HEK293 (cell line): Measurements from ENCODE around the gene AGPAT4.

Experiments
- CTCF ChIA-PET: fragments of 350-600 bp; formaldehyde crosslinking; extraction: SDS; loops from one replicate; lab custom pipeline; 2021; ENCODE audit warnings: antibody characterized with exemption; lab: Yijun Ruan, JAX
- POLR2A ChIA-PET: fragments of 300-600 bp; formaldehyde crosslinking; extraction: SDS; loops from one replicate; lab custom pipeline; 2020; ENCODE audit warnings: antibody characterized with exemption, inconsistent platforms; lab: Yijun Ruan, JAX
- H3K27ac ChIP-seq: fragments of 200-500 bp; sonication (Bioruptor generic); 2 replicates; pipeline ENCODE4 v1.5.1; 2014; ENCODE audit warnings: low read depth, low read length, control low read depth, inconsistent platforms; ENCODE audit errors: extremely low read depth
- H3K36me3 ChIP-seq, 2 experiments: fragments of 200-500 bp in 1 of 2; sonication (Bioruptor generic) in 1 of 2; 1 replicate in 1 of 2; 2 replicates in 1 of 2; pipeline ENCODE4 v1.5.1; 2014 to 2017; ENCODE audit warnings: inconsistent platforms in 2 of 2, low read length in 2 of 2; ENCODE audit not compliant: control insufficient read depth in 2 of 2, insufficient read depth in 1 of 2
- H3K4me1 ChIP-seq: fragments of 200-500 bp; sonication (Bioruptor generic); 2 replicates; pipeline ENCODE4 v1.5.1; 2014; ENCODE audit warnings: mild to moderate bottlenecking, low read length, inconsistent platforms; ENCODE audit not compliant: control insufficient read depth, insufficient read depth
- H3K4me3 ChIP-seq: 2 replicates; pipeline ENCODE4 v1.5.1; 2011; ENCODE audit warnings: low read depth, mild to moderate bottlenecking, control low read depth, low read length, moderate library complexity
- H3K9me3 ChIP-seq: fragments of 200-500 bp; sonication (Bioruptor generic); 2 replicates; pipeline ENCODE4 v1.5.1; 2014; ENCODE audit warnings: low read depth, low read length, inconsistent platforms; ENCODE audit not compliant: control insufficient read depth, insufficient read depth
- BCL11B ChIP-seq: fragments of 450-650 bp; formaldehyde crosslinking; IDR thresholded peaks from 2 replicates; pipeline ENCODE4 v1.5.1; 2016; ENCODE audit warnings: low read depth, missing biosample characterization, missing genetic modification characterization
- IKZF3 ChIP-seq: fragments of 450-650 bp; IDR thresholded peaks from 2 replicates; pipeline ENCODE4 v1.5.0; 2018; ENCODE audit warnings: missing biosample characterization, mild to moderate bottlenecking, missing genetic modification characterization, moderate library complexity
- KLF16 ChIP-seq: fragments of 450-650 bp; formaldehyde crosslinking; IDR thresholded peaks from 2 replicates; pipeline ENCODE4 v1.5.1; 2017; ENCODE audit warnings: missing biosample characterization, missing genetic modification characterization
- KLF8 ChIP-seq: fragments of 450-650 bp; formaldehyde crosslinking; IDR thresholded peaks from 2 replicates; pipeline ENCODE4 v1.5.1; 2016; ENCODE audit warnings: missing biosample characterization, missing genetic modification characterization
- MZF1 ChIP-seq: fragments of 450-650 bp; formaldehyde crosslinking; IDR thresholded peaks from 2 replicates; pipeline ENCODE4 v1.5.1; 2017; ENCODE audit warnings: missing biosample characterization, missing genetic modification characterization, borderline replicate concordance
- SETDB1 ChIP-seq: IDR thresholded peaks from one replicate; pipeline ENCODE4 v1.6.1; 2017; ENCODE audit warnings: mild to moderate bottlenecking, low read length, moderate library complexity, mixed read lengths; ENCODE audit not compliant: insufficient read length
- SP3 ChIP-seq: fragments of 450-650 bp; formaldehyde crosslinking; IDR thresholded peaks from 2 replicates; pipeline ENCODE4 v1.5.1; 2016; ENCODE audit warnings: missing biosample characterization, missing genetic modification characterization
- ZBTB17 ChIP-seq: fragments of 450-650 bp; formaldehyde crosslinking; IDR thresholded peaks from 2 replicates; pipeline ENCODE4 v1.5.1; 2016; ENCODE audit warnings: missing biosample characterization, missing genetic modification characterization
- ZBTB21 ChIP-seq: fragments of 450-650 bp; formaldehyde crosslinking; IDR thresholded peaks from 2 replicates; pipeline ENCODE4 v1.5.1; 2017; ENCODE audit warnings: missing biosample characterization, missing genetic modification characterization
- ZNF138 ChIP-seq: fragments of 450-650 bp; formaldehyde crosslinking; IDR thresholded peaks from 2 replicates; pipeline ENCODE4 v1.5.1; 2016; ENCODE audit warnings: missing biosample characterization, missing genetic modification characterization, borderline replicate concordance
- ZNF146 ChIP-seq: fragments of 450-650 bp; formaldehyde crosslinking; IDR thresholded peaks from 2 replicates; pipeline ENCODE4 v1.5.1; 2016; ENCODE audit warnings: missing biosample characterization, missing genetic modification characterization
- ZNF184 ChIP-seq: fragments of 450-650 bp; IDR thresholded peaks from 2 replicates; pipeline ENCODE4 v1.5.1; 2018; ENCODE audit warnings: missing biosample characterization, mild to moderate bottlenecking, missing genetic modification characterization
- ZNF19 ChIP-seq: fragments of 450-650 bp; formaldehyde crosslinking; IDR thresholded peaks from 2 replicates; pipeline ENCODE4; 2016; ENCODE audit warnings: missing biosample characterization, missing genetic modification characterization, low read depth
- ZNF292 ChIP-seq: fragments of 450-650 bp; formaldehyde crosslinking; IDR thresholded peaks from 2 replicates; pipeline ENCODE4 v1.5.1; 2016; ENCODE audit warnings: low read depth, missing biosample characterization, missing genetic modification characterization, borderline replicate concordance
- ZNF324 ChIP-seq: fragments of 450-650 bp; formaldehyde crosslinking; IDR thresholded peaks from 2 replicates; pipeline ENCODE4 v1.5.1; 2016; ENCODE audit warnings: missing biosample characterization, missing genetic modification characterization
- ZNF394 ChIP-seq: fragments of 450-650 bp; formaldehyde crosslinking; IDR thresholded peaks from 2 replicates; pipeline ENCODE4 v1.5.1; 2016; ENCODE audit warnings: missing biosample characterization, missing genetic modification characterization, mild to moderate bottlenecking, moderate library complexity, borderline replicate concordance
- ZNF426 ChIP-seq: fragments of 450-650 bp; formaldehyde crosslinking; IDR thresholded peaks from 2 replicates; pipeline ENCODE4 v1.5.1; 2017; ENCODE audit warnings: missing biosample characterization, missing genetic modification characterization, mild to moderate bottlenecking, inconsistent platforms, moderate library complexity
- ZNF548 ChIP-seq: fragments of 450-650 bp; formaldehyde crosslinking; IDR thresholded peaks from 2 replicates; pipeline ENCODE4 v1.5.1; 2016; ENCODE audit warnings: missing biosample characterization, missing genetic modification characterization
- ZNF585B ChIP-seq: fragments of 450-650 bp; formaldehyde crosslinking; IDR thresholded peaks from 2 replicates; pipeline ENCODE4 v1.5.1; 2016; ENCODE audit warnings: missing biosample characterization, missing genetic modification characterization
- ZNF768 ChIP-seq: fragments of 450-650 bp; formaldehyde crosslinking; IDR thresholded peaks from 2 replicates; pipeline ENCODE4 v1.5.1; 2018; ENCODE audit warnings: missing biosample characterization, mild to moderate bottlenecking, missing genetic modification characterization
- ZNF776 ChIP-seq: fragments of 450-650 bp; formaldehyde crosslinking; IDR thresholded peaks from 2 replicates; pipeline ENCODE4 v1.5.0; 2017; ENCODE audit warnings: missing biosample characterization, missing genetic modification characterization, borderline replicate concordance
- ZNF791 ChIP-seq: fragments of 450-650 bp; formaldehyde crosslinking; IDR thresholded peaks from 2 replicates; pipeline ENCODE4 v1.5.1; 2016; ENCODE audit warnings: missing biosample characterization, missing genetic modification characterization
- ZNF830 ChIP-seq: fragments of 450-650 bp; IDR thresholded peaks from 2 replicates; pipeline ENCODE4 v1.5.0; 2018; ENCODE audit warnings: missing biosample characterization, missing genetic modification characterization, low read depth, mild to moderate bottlenecking, moderate library complexity
- TF ChIP-seq, protein P1 (sequence below): fragments of 450-650 bp; formaldehyde crosslinking; IDR thresholded peaks from 2 replicates; pipeline ENCODE4 v1.5.1; 2016; ENCODE audit warnings: missing biosample characterization, missing genetic modification characterization
- TF ChIP-seq, protein P2 (sequence below): fragments of 450-650 bp; IDR thresholded peaks from 2 replicates; pipeline ENCODE4 v1.5.1; 2018; ENCODE audit warnings: missing biosample characterization, missing genetic modification characterization
- TF ChIP-seq, protein P3 (sequence below): fragments of 450-650 bp; formaldehyde crosslinking; IDR thresholded peaks from 2 replicates; pipeline ENCODE4 v1.5.1; 2016; ENCODE audit warnings: missing biosample characterization, missing genetic modification characterization, low read depth
- TF ChIP-seq, protein P4 (sequence below): fragments of 450-650 bp; formaldehyde crosslinking; IDR thresholded peaks from 2 replicates; pipeline ENCODE4 v1.5.1; 2016; ENCODE audit warnings: missing biosample characterization, missing genetic modification characterization
- TF ChIP-seq, protein P5 (sequence below): fragments of 450-650 bp; formaldehyde crosslinking; IDR thresholded peaks from 2 replicates; pipeline ENCODE4 v1.5.1; 2016; ENCODE audit warnings: missing biosample characterization, missing genetic modification characterization

AGPAT4 gene

DNA sequence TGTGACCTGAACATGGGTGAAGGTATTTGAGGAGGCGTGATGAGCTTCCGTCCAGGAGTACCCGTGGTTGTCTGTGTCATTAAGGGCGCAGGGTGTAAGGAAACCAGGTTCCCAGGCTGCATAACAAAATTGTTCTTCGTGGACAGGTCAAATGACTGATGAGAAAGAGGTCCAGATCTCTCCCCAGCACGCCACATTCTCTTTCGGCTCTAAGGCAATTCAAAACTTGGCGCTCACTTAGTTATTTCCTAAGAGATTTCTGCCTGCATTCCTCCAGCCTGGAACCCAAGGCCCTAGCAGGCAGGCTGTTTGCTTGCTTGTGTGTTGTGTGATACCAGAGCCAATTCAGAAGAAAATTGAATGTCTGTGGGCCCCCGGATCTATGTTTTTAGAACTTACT lies 139.9 kb downstream of the AGPAT4 start (continued):
- no peak for TF ChIP-seq ZNF426
- TF ChIP-seq, protein P1, sequence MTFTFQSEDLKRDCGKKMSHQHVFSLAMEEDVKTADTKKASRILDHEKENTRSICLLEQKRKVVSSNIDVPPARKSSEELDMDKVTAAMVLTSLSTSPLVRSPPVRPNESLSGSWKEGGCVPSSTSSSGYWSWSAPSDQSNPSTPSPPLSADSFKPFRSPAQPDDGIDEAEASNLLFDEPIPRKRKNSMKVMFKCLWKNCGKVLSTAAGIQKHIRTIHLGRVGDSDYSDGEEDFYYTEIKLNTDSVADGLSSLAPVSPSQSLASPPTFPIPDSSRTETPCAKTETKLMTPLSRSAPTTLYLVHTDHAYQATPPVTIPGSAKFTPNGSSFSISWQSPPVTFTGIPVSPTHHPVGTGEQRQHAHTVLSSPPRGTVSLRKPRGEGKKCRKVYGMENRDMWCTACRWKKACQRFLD (tag by site-specific recombination) = no peak
- no peak for TF ChIP-seq ZNF776
- TF ChIP-seq ZNF585B (tag by site-specific recombination) = no peak

DNA sequence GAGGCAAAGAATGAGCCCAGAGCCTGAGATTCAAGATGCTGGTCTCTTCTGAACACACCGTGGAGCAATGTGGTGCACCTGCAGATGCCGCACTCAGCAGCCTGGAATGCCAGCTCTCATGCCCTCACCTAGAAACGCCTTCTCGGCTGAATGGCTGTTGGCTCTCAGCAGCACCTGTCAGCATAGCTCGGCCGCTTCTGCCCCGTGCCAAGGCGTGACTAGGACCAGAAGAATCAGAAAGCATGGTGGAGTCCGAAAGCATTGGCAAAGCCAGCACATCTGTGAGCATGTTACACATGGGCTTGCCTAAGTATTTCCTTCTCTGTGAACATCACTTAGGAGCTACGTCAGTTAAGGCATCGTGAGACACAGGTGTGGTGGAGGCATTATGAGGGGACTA lies 141.5 kb downstream of the AGPAT4 start:
- TF ChIP-seq ZNF292 (tag by site-specific recombination) = no peak
- no peak for TF ChIP-seq ZNF548 (tag by site-specific recombination)
- TF ChIP-seq ZNF830 (tag by site-specific recombination) = no peak
- no peak for TF ChIP-seq ZNF324
- TF ChIP-seq ZNF184 (tag by site-specific recombination) = no peak
- TF ChIP-seq ZNF19 (tag by site-specific recombination) = no peak
- TF ChIP-seq ZNF768 (tag by site-specific recombination) = no peak
- no peak for TF ChIP-seq BCL11B (tag by site-specific recombination)
- no peak for TF ChIP-seq ZBTB21 (tag by site-specific recombination)
- no peak for TF ChIP-seq ZBTB17
- TF ChIP-seq, protein P2, sequence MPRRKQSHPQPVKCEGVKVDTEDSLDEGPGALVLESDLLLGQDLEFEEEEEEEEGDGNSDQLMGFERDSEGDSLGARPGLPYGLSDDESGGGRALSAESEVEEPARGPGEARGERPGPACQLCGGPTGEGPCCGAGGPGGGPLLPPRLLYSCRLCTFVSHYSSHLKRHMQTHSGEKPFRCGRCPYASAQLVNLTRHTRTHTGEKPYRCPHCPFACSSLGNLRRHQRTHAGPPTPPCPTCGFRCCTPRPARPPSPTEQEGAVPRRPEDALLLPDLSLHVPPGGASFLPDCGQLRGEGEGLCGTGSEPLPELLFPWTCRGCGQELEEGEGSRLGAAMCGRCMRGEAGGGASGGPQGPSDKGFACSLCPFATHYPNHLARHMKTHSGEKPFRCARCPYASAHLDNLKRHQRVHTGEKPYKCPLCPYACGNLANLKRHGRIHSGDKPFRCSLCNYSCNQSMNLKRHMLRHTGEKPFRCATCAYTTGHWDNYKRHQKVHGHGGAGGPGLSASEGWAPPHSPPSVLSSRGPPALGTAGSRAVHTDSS (tag by site-specific recombination) = no peak
- no peak for TF ChIP-seq KLF8 (tag by site-specific recombination)
- CTCF ChIA-PET = interaction anchor here (1.1 kb wide), 1 partner anchor 202 kb away, joined by 3 read pairs; no protein-coding TSS in a partner anchor
- no peaks in the 10 kb centered on the region for H3K4me1 ChIP-seq
- H3K9me3 ChIP-seq = no peaks in the 10 kb centered on the region
- no peak overlapping the region for H3K4me3 ChIP-seq
- POLR2A ChIA-PET = no interaction called here
- peaks cover 0 to 65% of the 10 kb centered on the region in 2 experiments; a peak in 1 of 3 replicates for H3K36me3 ChIP-seq
- H3K27ac ChIP-seq = no peak overlapping the region

DNA sequence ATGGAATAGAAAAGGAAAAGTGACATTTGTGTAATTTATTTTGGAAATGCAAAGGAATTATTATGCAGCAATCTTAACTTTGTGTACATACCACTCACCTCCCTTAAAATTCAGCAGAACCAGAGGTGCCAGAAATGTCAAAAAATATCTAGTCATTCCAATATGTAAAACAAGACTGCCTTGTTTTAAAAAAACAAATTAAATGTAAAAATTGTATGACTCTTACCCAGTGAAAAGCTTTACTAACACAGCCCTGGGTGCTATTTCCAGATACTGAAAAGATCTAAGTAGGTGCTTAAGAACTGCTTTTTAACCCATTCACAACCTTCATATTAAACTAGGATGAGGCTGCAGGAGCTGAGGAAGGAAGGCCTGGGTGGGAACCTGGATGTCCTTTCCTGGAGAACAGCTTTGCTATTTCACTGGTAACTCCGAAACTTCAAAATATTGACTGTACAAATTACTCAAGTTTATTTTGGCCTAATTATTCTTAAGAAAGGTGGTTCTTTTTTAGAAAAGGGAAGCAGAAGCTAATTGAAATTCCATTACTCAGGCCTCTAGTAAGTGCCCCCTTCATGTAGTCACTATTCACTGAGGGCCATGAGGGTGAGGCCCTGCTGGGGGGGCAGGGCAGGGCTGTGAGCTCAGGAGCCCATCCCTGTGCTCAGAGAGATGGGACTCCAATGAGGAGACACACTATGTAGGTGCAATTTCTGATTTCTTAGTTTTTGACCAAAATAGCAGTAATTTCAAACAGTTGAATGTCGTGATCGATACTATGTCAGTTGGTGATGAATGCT lies 142.7 kb downstream of the AGPAT4 start:
- Histone ChIP-seq H3K9me3 (no peaks in the 10 kb centered on the region), H3K4me3 (no peak overlapping the region), H3K4me1 (no peaks in the 10 kb centered on the region), H3K27ac (no peak overlapping the region), H3K36me3 (peaks cover 0 to 53% of the 10 kb centered on the region in 2 experiments; a peak in 1 of 3 replicates)
- CTCF ChIA-PET = no interaction called here
- POLR2A ChIA-PET = no interaction called here
- TF ChIP-seq ZNF394 (tag by site-specific recombination) = no peak
- no peak for TF ChIP-seq ZNF138
- TF ChIP-seq, protein P3, sequence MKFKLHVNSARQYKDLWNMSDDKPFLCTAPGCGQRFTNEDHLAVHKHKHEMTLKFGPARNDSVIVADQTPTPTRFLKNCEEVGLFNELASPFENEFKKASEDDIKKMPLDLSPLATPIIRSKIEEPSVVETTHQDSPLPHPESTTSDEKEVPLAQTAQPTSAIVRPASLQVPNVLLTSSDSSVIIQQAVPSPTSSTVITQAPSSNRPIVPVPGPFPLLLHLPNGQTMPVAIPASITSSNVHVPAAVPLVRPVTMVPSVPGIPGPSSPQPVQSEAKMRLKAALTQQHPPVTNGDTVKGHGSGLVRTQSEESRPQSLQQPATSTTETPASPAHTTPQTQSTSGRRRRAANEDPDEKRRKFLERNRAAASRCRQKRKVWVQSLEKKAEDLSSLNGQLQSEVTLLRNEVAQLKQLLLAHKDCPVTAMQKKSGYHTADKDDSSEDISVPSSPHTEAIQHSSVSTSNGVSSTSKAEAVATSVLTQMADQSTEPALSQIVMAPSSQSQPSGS (tag by site-specific recombination) = no peak
- TF ChIP-seq SP3 (tag by site-specific recombination) = no peak
- TF ChIP-seq ZNF146 = no peak
- TF ChIP-seq, protein P4, sequence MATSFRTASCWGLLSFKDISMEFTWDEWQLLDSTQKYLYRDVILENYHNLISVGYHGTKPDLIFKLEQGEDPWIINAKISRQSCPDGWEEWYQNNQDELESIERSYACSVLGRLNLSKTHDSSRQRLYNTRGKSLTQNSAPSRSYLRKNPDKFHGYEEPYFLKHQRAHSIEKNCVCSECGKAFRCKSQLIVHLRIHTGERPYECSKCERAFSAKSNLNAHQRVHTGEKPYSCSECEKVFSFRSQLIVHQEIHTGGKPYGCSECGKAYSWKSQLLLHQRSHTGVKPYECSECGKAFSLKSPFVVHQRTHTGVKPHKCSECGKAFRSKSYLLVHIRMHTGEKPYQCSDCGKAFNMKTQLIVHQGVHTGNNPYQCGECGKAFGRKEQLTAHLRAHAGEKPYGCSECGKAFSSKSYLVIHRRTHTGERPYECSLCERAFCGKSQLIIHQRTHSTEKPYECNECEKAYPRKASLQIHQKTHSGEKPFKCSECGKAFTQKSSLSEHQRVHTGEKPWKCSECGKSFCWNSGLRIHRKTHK (tag by site-specific recombination) = no peak
- no peak for TF ChIP-seq IKZF3 (tag by site-specific recombination)
- no peak for TF ChIP-seq MZF1
- TF ChIP-seq ZNF791 (tag by site-specific recombination) = no peak
- TF ChIP-seq, protein P5, sequence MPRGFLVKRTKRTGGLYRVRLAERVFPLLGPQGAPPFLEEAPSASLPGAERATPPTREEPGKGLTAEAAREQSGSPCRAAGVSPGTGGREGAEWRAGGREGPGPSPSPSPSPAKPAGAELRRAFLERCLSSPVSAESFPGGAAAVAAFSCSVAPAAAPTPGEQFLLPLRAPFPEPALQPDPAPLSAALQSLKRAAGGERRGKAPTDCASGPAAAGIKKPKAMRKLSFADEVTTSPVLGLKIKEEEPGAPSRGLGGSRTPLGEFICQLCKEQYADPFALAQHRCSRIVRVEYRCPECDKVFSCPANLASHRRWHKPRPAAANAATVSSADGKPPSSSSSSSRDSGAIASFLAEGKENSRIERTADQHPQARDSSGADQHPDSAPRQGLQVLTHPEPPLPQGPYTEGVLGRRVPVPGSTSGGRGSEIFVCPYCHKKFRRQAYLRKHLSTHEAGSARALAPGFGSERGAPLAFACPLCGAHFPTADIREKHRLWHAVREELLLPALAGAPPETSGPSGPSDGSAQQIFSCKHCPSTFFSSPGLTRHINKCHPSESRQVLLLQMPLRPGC (tag by site-specific recombination) = no peak
- no peak for TF ChIP-seq SETDB1
- no peak for TF ChIP-seq KLF16
